Osteocyte (in vitro differentiated cells): ENCODE data around the gene MAP3K3. TPM values are rescaled to one million over a fixed set of nuclear protein-coding genes. Genes with fewer than 3 reads are reported as not detected.

Source experiments
- DNase-seq: peaks from one replicate; pipeline ENCODE4 v3.0.0; 2021; ENCODE audit warnings: mixed read lengths; ENCODE audit not compliant: unreplicated experiment; ENCODE audit errors: extremely low spot score
- H3K27ac Mint-ChIP-seq: one replicate; pipeline ENCODE4 v1.8.0; 2021; ENCODE audit warnings: mild to moderate bottlenecking, mixed read lengths; ENCODE audit not compliant: unreplicated experiment
- H3K27me3 Mint-ChIP-seq: one replicate; pipeline ENCODE4 v1.8.0; 2021; ENCODE audit warnings: mixed read lengths; ENCODE audit not compliant: unreplicated experiment
- H3K36me3 Mint-ChIP-seq: one replicate; pipeline ENCODE4 v1.8.0; 2021; ENCODE audit warnings: mixed read lengths; ENCODE audit not compliant: unreplicated experiment
- H3K4me1 Mint-ChIP-seq: one replicate; pipeline ENCODE4 v1.8.0; 2021; ENCODE audit warnings: mixed read lengths; ENCODE audit not compliant: unreplicated experiment
- H3K4me3 Mint-ChIP-seq: one replicate; pipeline ENCODE4 v1.8.0; 2021; ENCODE audit warnings: mild to moderate bottlenecking, moderate library complexity, mixed read lengths; ENCODE audit not compliant: unreplicated experiment
- H3K9me3 Mint-ChIP-seq: one replicate; pipeline ENCODE4 v1.8.0; 2021; ENCODE audit warnings: mixed read lengths; ENCODE audit not compliant: unreplicated experiment
- CTCF ChIP-seq: fragments of 200-600 bp; sonication (generic); IDR thresholded peaks from 2 replicates; pipeline ENCODE4 v1.5.0; 2021; ENCODE audit warnings: antibody characterized with exemption, mild to moderate bottlenecking, moderate library complexity
- total RNA-seq: library from RNA; stranded (reverse); gene quantifications from 2 replicates; pipeline ENCODE4 v1.2.1, GENCODE V29; 2021

The MAP3K3 gene
- total RNA-seq, 1 donor from 2014 or later = 41.0 TPM

GRCh38 chr17:63587770-63588169, 34.4 kb upstream of the MAP3K3 start:
- H3K4me1 Mint-ChIP-seq = no peaks in the 10 kb centered on the region
- TF ChIP-seq CTCF = no peak
- no peaks in the 10 kb centered on the region for H3K27me3 Mint-ChIP-seq
- no peak overlapping the region for H3K27ac Mint-ChIP-seq
- no peak overlapping the region for H3K4me3 Mint-ChIP-seq
- DNase-seq = no peak
- H3K9me3 Mint-ChIP-seq = no peaks in the 10 kb centered on the region
- H3K36me3 Mint-ChIP-seq = peaks cover 52% of the 10 kb centered on the region

DNA sequence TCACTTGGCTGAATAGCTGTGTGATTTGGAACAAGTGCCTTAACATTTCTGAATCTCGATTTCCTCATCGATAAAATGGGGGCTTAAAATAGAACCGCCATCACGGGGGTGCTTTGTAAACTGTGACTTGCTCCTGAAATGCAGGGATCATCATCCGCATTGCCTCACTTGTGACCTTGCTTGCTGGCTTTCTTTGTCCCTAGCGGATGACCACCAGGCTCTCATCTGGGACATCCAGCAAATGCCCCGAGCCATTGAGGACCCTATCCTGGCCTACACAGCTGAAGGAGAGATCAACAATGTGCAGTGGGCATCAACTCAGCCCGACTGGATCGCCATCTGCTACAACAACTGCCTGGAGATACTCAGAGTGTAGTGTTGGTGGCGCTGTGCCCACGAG, 33.4 kb upstream of the MAP3K3 start:
- Mint-ChIP-seq H3K36me3 (peaks cover 43% of the 10 kb centered on the region), H3K4me1 (no peaks in the 10 kb centered on the region), H3K4me3 (no peak overlapping the region), H3K27ac (no peak overlapping the region), H3K9me3 (no peaks in the 10 kb centered on the region), H3K27me3 (no peaks in the 10 kb centered on the region)
- DNase-seq = no peak
- no peak for TF ChIP-seq CTCF

DNA sequence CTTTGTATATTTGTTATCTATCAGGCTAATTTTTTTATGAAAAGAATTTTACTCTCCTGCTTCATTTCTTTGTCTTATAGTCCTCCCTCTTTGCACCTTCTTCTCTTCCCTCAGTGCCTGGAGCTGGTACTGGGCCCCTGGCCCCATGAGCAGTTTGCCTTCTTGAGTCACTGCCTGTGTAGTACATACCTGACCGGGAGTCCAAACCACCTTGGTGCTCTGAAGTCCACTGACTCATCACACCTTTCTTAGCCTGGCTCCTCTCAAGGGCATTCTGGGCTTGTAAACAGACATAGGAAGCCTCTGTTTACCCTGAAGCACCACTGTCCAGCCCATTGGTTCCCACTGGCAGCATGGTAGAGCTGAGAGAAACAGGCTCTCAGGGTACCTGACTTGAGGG, 32.6 kb upstream of the MAP3K3 start:
- no peak for TF ChIP-seq CTCF
- DNase-seq = no peak
- H3K27me3 Mint-ChIP-seq = no peaks in the 10 kb centered on the region
- no peaks in the 10 kb centered on the region for H3K4me1 Mint-ChIP-seq
- H3K9me3 Mint-ChIP-seq = no peaks in the 10 kb centered on the region
- H3K27ac Mint-ChIP-seq = no peak overlapping the region
- H3K4me3 Mint-ChIP-seq = no peak overlapping the region
- peaks cover 46% of the 10 kb centered on the region for H3K36me3 Mint-ChIP-seq

- H3K36me3 Mint-ChIP-seq = peaks cover 40% of the 10 kb centered on the region
- H3K4me1 Mint-ChIP-seq = no peaks in the 10 kb centered on the region
- TF ChIP-seq CTCF = no peak
- no peak for DNase-seq
- H3K9me3 Mint-ChIP-seq = no peaks in the 10 kb centered on the region
- no peak overlapping the region for H3K4me3 Mint-ChIP-seq
- no peaks in the 10 kb centered on the region for H3K27me3 Mint-ChIP-seq
- H3K27ac Mint-ChIP-seq = no peak overlapping the region
Measured at GRCh38 chr17:63592797-63593196, 29.4 kb upstream of the MAP3K3 start.

GRCh38 chr17:63595132-63595531, 27.1 kb upstream of the MAP3K3 start:
- peaks cover 2% of the 10 kb centered on the region for H3K4me1 Mint-ChIP-seq
- H3K36me3 Mint-ChIP-seq = peaks cover 22% of the 10 kb centered on the region
- DNase-seq = no peak
- H3K4me3 Mint-ChIP-seq = no peak overlapping the region
- TF ChIP-seq CTCF = no peak
- H3K27me3 Mint-ChIP-seq = no peaks in the 10 kb centered on the region
- H3K27ac Mint-ChIP-seq = no peak overlapping the region
- H3K9me3 Mint-ChIP-seq = no peaks in the 10 kb centered on the region
